Upper lobe of left lung (tissue), 6 donors: ENCODE data around the gene DMAC1. TPM values are rescaled to one million over a fixed set of nuclear protein-coding genes. Genes with fewer than 3 reads are reported as not detected.

Experiments used
- ATAC-seq, 2 donors: fragments of 200-7000 bp; cut with Tn5 transposase; one replicate each; pipeline ENCODE4 v1.9.1; 2022; ENCODE audit warnings: mild to moderate bottlenecking in 2 of 2, moderate library complexity in 2 of 2; ENCODE audit not compliant: low FRiP score in 2 of 2
- DNase-seq, 2 donors: peaks; one replicate each; pipeline ENCODE4 v3.0.0-alpha.2; 2019 to 2020
- H3K27ac ChIP-seq, 4 donors: fragments of 200-600 bp; sonication (generic); one replicate each; pipeline ENCODE4 v1.5.1; 2016 to 2019
- H3K27me3 ChIP-seq, 4 donors: fragments of 200-600 bp; sonication (generic); one replicate each; pipeline ENCODE4 v1.5.1; 2017 to 2019
- H3K36me3 ChIP-seq, 4 donors: fragments of 200-600 bp; sonication (generic); one replicate each; pipeline ENCODE4 v1.5.1; 2016 to 2019
- H3K4me1 ChIP-seq, 4 donors: fragments of 200-600 bp; sonication (generic); one replicate each; pipeline ENCODE4 v1.5.1; 2018 to 2019
- H3K4me3 ChIP-seq, 4 donors: fragments of 200-600 bp; sonication (generic); one replicate each; pipeline ENCODE4 v1.5.1; 2017 to 2019; ENCODE audit warnings: mild to moderate bottlenecking in 2 of 4, moderate library complexity in 1 of 4
- H3K9me3 ChIP-seq, 4 donors: fragments of 200-600 bp; sonication (generic); one replicate each; pipeline ENCODE4 v1.5.1; 2018 to 2019
- EP300 ChIP-seq, 4 donors: sonication (generic); formaldehyde crosslinking; IDR thresholded peaks; one replicate each; pipeline ENCODE4 v1.5.1; 2017; ENCODE audit warnings: antibody characterized with exemption in 4 of 4, control low read depth in 2 of 4
- POLR2A ChIP-seq, 4 donors: fragments of 450-650 bp; IDR thresholded peaks; one replicate each; pipeline ENCODE4 v1.5.1; 2016 to 2017; ENCODE audit warnings: antibody characterized with exemption in 4 of 4, mild to moderate bottlenecking in 2 of 4
- POLR2AphosphoS5 ChIP-seq, 2 donors: sonication (generic); formaldehyde crosslinking; IDR thresholded peaks; one replicate each; pipeline ENCODE4 v1.5.1; 2017; ENCODE audit warnings: antibody characterized with exemption in 2 of 2
- WGBS, 2 donors: methylation state at CpG; one replicate each; pipeline ENCODE4 v1.1.5; 2017 to 2018; 5-methylcytosine and 5-hydroxymethylcytosine counted together
- total RNA-seq, 6 donors: library from RNA; depleted of rRNA in 4 of 6; stranded (reverse); fragments of >200 nt in 4 of 6; gene quantifications; one replicate each; pipeline versions ENCODE4 v1.1.0 to v1.2.1, GENCODE V29; 2016 to 2021
- TF ChIP-seq, protein P1 (sequence below), 6 experiments: fragments of 450-650 bp in 4 of 6; fragments of 200-600 bp in 2 of 6; sonication (generic) in 2 of 6; IDR thresholded peaks; one replicate each; pipeline ENCODE4 v1.5.1; 2016 to 2019; ENCODE audit warnings: antibody characterized with exemption in 6 of 6
- donor health status: DM: no; HTN: no; CAD: no; lungs with moderate emphysema.
- donor health status: DM: no; HTN: yes; CAD: no; lungs with severe emphysema.

Gene DMAC1
- total RNA-seq, 6 donors from 2014 or later, result 5.9 to 37.4 (median 10.9) TPM

- Histone ChIP-seq H3K27me3 (no peaks in the 10 kb centered on the region), H3K9me3 (no peaks in the 10 kb centered on the region), H3K36me3 (peaks cover 0 to 15% (median 5%) of the 10 kb centered on the region in 4 donors), H3K4me1 (no peaks in the 10 kb centered on the region), H3K4me3 (no peak overlapping the region), H3K27ac (no peak overlapping the region)
- WGBS, 2 donors, result 73 to 75% methylated on average over 10 to 12 of the region's 12 CpGs
- ATAC-seq, result peak in 1 of 2 donors; percentile 2
- TF ChIP-seq POLR2AphosphoS5 (IDR thresholded peaks at IDR 0.05), result no peak
- TF ChIP-seq EP300 (IDR thresholded peaks at IDR 0.05), result no peak
- no peak for TF ChIP-seq POLR2A (IDR thresholded peaks at IDR 0.05)
- TF ChIP-seq, protein P1, sequence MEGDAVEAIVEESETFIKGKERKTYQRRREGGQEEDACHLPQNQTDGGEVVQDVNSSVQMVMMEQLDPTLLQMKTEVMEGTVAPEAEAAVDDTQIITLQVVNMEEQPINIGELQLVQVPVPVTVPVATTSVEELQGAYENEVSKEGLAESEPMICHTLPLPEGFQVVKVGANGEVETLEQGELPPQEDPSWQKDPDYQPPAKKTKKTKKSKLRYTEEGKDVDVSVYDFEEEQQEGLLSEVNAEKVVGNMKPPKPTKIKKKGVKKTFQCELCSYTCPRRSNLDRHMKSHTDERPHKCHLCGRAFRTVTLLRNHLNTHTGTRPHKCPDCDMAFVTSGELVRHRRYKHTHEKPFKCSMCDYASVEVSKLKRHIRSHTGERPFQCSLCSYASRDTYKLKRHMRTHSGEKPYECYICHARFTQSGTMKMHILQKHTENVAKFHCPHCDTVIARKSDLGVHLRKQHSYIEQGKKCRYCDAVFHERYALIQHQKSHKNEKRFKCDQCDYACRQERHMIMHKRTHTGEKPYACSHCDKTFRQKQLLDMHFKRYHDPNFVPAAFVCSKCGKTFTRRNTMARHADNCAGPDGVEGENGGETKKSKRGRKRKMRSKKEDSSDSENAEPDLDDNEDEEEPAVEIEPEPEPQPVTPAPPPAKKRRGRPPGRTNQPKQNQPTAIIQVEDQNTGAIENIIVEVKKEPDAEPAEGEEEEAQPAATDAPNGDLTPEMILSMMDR (IDR thresholded peaks at IDR 0.05), result no peak
- DNase-seq, result no peak
Measured at GRCh38 chr9:7790022-7790818, 9.4 kb downstream of the DMAC1 start.

DNA sequence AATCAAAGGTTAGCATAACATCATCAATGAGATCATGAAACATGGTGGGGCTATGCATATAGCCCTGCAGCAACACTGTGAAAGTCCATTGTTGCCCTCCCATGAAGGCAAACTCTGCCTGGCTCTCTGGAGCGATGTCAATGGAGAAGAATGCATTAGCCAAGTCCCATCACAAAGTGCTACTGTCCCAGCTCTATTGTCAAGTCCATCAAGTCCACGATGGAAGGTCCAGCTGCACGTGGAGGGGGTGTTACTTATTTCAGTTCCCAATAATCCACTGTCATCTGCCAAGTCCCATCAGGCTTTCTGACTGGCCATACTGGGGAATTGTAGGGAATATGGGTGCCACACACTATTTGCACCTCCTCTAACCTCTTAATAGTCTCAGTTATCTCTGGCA lies 10.8 kb downstream of the DMAC1 start:
- Histone ChIP-seq H3K4me3 (no peak overlapping the region), H3K36me3 (peaks cover 0 to 5% (median 1%) of the 10 kb centered on the region in 4 donors), H3K9me3 (no peaks in the 10 kb centered on the region), H3K27me3 (no peaks in the 10 kb centered on the region), H3K4me1 (no peaks in the 10 kb centered on the region), H3K27ac (no peak overlapping the region)
- ATAC-seq (no peak), DNase-seq (no peak)
- WGBS, 2 donors, result 97 to 100% methylated on average over 2 to 3 of the region's 3 CpGs
- TF ChIP-seq, protein P1 (IDR thresholded peaks at IDR 0.05), result no peak
- no peak for TF ChIP-seq POLR2AphosphoS5 (IDR thresholded peaks at IDR 0.05)

- Histone ChIP-seq H3K4me3 (no peak overlapping the region), H3K27ac (no peak overlapping the region), H3K27me3 (no peaks in the 10 kb centered on the region), H3K4me1 (no peaks in the 10 kb centered on the region), H3K36me3 (no peaks in the 10 kb centered on the region), H3K9me3 (no peaks in the 10 kb centered on the region)
- DNase-seq (no peak), ATAC-seq (no peak)
- 90 to 96% methylated on average over 3 of the region's 3 CpGs for WGBS, 2 donors
- TF ChIP-seq EP300 (IDR thresholded peaks at IDR 0.05) (no peak), POLR2A (IDR thresholded peaks at IDR 0.05) (no peak), POLR2AphosphoS5 (IDR thresholded peaks at IDR 0.05) (no peak)
- TF ChIP-seq, protein P1 (IDR thresholded peaks at IDR 0.05), result no peak
Measured at GRCh38 chr9:7785813-7786212, 13.8 kb downstream of the DMAC1 start.

DNA sequence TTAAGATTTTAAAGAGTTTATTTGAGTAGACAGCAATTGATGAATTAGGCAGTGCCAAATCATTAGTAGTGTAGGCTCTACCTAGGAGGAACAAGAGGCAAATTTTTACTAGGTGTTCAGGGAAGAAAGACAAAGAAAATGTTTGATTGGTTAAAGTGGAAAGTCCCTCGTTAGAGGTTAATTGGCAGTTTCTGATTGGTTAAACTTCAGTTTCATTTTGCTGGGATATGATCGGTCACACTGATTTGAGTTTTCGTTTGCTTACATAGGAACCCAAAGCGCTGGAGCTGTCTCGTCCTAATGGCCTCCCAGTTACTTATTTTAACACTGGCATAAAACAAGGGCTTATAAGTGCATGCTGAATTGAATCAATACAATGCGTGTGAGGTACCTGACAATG lies 15.1 kb downstream of the DMAC1 start:
- Histone ChIP-seq H3K27ac (no peak overlapping the region), H3K4me1 (no peaks in the 10 kb centered on the region), H3K4me3 (no peak overlapping the region), H3K9me3 (no peaks in the 10 kb centered on the region), H3K36me3 (no peaks in the 10 kb centered on the region), H3K27me3 (no peaks in the 10 kb centered on the region)
- DNase-seq (no peak), ATAC-seq (no peak)
- 80 to 97% methylated on average over 6 of the region's 6 CpGs for WGBS, 2 donors
- TF ChIP-seq POLR2AphosphoS5 (IDR thresholded peaks at IDR 0.05), result no peak
- no peak for TF ChIP-seq EP300 (IDR thresholded peaks at IDR 0.05)
- TF ChIP-seq, protein P1 (IDR thresholded peaks at IDR 0.05), result no peak
- no peak for TF ChIP-seq POLR2A (IDR thresholded peaks at IDR 0.05)

DNA sequence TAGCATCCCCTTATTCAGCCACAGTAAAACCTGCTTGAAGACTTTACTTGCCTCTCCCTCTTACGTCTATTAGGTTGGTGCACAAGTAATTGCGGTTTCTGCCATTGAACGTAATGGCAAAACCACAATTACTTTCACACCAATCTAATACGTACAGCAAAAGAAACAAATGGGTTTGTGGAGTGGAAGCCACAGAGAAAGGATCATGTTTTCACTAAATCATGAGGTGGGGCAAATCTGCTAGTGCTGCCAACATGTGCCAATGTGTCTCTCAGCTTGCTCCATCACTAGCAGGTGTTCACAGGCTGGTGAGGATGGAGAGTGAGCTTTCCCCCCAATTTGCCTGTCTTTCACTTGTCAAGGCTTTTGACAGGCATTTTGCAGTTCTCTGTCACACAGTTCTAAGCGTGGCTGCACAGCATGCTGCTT lies 15.9 kb downstream of the DMAC1 start:
- no peak for ATAC-seq
- Histone ChIP-seq H3K36me3 (no peaks in the 10 kb centered on the region), H3K27me3 (no peaks in the 10 kb centered on the region), H3K27ac (no peak overlapping the region), H3K9me3 (no peaks in the 10 kb centered on the region), H3K4me3 (no peak overlapping the region), H3K4me1 (no peaks in the 10 kb centered on the region)
- no peak for DNase-seq
- WGBS, 2 donors, result 81 to 97% methylated on average over 5 of the region's 5 CpGs
- TF ChIP-seq POLR2A (IDR thresholded peaks at IDR 0.05) (no peak), EP300 (IDR thresholded peaks at IDR 0.05) (no peak), POLR2AphosphoS5 (IDR thresholded peaks at IDR 0.05) (no peak)
- TF ChIP-seq, protein P1 (IDR thresholded peaks at IDR 0.05), result no peak
